HG02981 (cell line): ENCODE measurements around the gene ADAMTS6.

ENCODE experiments used
- ATAC-seq: cut with Tn5 transposase; IDR thresholded peaks from one replicate; pipeline ENCODE4 v1.9.1; 2021; ENCODE audit warnings: mild to moderate bottlenecking, moderate library complexity; ENCODE audit not compliant: unreplicated experiment

The ADAMTS6 gene

GRCh38 chr5:65475336-65475735, 6.4 kb downstream of the ADAMTS6 start:
- no peak for ATAC-seq

DNA sequence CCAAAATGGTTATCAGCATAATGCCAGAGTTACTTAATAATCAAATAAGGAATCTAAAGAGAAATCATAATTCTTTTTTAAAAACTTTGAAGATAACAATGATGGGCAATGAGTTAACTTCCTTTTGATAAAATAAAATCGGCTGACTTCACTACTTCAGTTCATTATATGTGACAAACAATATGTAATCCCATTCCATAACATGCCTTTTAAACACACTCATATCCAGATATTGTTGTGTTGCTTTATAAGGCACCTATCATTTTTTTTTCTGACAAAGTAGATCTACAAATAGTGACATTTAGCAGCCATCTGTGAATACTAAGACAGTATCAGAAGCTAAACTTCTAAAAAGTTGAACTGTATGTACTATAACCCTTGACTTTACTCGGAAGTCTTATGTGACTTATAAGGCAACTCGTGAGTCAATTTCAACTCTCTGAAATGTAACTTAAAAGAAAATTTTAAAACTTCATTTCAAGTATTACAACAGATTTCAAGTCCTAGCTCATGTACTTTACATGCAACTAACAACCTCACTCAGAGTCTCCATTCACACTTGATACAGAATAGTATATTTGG, 7.5 kb downstream of the ADAMTS6 start:
- no peak for ATAC-seq

- ATAC-seq = no peak
Measured at GRCh38 chr5:65468633-65469032, 13.1 kb downstream of the ADAMTS6 start.

- ATAC-seq = no peak
Measured at GRCh38 chr5:65462139-65462705, 19.5 kb downstream of the ADAMTS6 start.

GRCh38 chr5:65461490-65461889, 20.2 kb downstream of the ADAMTS6 start:
- ATAC-seq = no peak

GRCh38 chr5:65459995-65460394, 21.7 kb downstream of the ADAMTS6 start:
- ATAC-seq = no peak

- ATAC-seq = no peak
Measured at GRCh38 chr5:65455064-65455463, 26.7 kb downstream of the ADAMTS6 start.

GRCh38 chr5:65451436-65451835, 30.3 kb downstream of the ADAMTS6 start:
- ATAC-seq = no peak

- ATAC-seq = no peak
Measured at GRCh38 chr5:65446682-65447081, 35.0 kb downstream of the ADAMTS6 start.

GRCh38 chr5:65441800-65442199, 39.9 kb downstream of the ADAMTS6 start:
- ATAC-seq = no peak

GRCh38 chr5:65440456-65440855, 41.3 kb downstream of the ADAMTS6 start:
- no peak for ATAC-seq

GRCh38 chr5:65434122-65434521, 47.6 kb downstream of the ADAMTS6 start:
- no peak for ATAC-seq

- ATAC-seq = no peak
Measured at GRCh38 chr5:65426656-65427055, 55.1 kb downstream of the ADAMTS6 start.

DNA sequence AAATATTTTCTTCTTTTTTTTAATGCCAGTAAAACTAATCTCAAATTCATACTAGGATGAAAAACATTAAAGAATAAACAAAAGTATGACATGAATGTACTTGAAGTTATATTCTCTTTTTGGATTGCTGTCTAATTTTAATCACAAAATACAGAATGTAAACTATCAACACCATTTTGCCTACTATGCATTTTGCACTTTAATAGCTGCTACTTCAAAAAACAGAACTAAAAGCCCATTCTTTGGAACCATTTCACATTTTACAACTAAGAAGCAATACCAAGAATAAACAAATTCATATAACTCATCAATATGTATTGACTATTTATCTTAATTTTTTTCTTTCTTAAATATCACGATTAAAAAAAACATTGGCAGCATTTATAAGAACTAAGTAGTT, 58.1 kb downstream of the ADAMTS6 start:
- no peak for ATAC-seq

GRCh38 chr5:65418661-65419060, 63.1 kb downstream of the ADAMTS6 start:
- no peak for ATAC-seq

GRCh38 chr5:65413822-65414221, 67.9 kb downstream of the ADAMTS6 start:
- ATAC-seq = no peak

DNA sequence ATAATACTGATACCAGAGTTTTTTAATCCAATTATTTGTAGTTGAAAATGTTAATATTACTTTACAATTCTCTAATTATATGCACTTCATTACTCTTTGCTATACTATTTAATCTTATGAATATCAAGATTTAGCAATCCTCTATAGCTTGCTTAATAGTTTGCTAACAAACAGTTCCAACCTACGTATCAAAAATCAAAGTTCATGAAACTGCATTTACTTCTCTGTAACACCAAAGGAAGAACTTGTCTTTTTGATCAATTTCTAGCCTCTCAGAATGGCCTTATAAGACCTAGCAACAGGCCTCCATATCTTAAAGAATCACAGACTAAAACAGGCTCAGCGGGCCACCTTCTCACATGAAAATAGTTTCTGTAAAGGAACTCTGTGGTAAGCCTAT, 68.9 kb downstream of the ADAMTS6 start:
- no peak for ATAC-seq

DNA sequence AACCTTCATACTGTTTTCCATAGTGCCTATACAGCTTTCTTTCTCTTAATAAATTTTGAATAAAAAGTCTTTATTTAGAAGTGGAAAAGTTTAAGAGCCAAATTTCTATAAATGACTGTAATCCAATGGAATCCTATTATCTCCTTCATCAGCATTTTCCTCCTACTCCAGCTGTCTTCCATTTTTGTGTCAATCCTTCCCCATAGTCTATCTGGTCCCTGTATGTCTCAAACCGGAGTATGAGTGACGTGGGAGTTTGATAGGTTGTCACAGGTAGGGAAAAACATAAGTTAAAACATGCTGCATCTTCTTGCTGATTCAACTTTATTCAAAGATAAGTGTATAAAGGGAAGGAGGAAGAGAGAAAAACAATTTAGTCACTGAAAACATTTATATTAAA, 70.4 kb downstream of the ADAMTS6 start:
- ATAC-seq = no peak

DNA sequence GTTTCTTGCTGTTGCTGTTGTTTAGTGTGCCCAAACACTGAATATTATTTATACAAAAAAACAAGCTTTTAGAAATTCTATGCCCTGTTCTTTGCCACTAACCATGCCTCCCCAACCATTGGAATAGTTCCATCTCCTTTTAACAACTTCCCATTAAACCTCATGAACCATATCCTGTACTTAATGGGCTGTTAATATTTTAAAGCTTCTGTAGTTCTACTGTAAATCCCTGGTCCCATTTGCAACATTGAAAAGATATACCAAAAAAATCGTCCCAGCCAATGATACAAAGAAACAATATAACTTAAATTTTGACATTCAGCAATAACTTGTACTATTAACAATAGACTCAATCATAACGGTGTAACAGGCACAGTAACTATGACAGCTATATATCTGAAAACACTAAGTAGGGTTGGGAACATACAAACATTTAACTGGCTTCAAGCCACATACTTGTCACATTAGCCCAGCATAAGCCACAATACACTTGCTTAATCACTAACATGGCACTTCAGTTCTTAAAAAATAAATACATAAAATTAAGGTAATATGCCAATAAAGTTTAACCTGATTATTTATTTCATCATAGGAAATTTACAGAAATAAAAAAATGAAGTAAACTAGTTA, 86.1 kb downstream of the ADAMTS6 start:
- no peak for ATAC-seq

DNA sequence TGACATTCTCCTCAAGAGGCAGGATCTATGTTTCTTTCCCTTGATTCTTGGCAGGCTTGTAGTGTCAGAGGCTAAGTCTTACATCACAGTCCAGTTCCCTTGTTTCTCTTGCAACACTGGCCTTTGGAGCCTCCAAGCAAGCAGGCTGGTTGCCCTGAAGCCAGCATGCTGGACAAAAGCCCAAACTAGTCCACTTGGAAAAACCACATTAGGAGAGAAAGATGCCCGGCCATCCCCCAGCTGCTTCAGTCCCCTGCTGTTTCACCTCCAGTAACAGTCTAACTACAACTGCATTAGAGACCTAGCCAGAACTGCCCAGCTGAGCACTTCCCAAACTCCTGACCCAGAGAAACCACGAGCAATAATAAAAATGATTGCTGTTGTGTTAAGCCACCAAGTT, 87.6 kb downstream of the ADAMTS6 start:
- ATAC-seq = no peak

GRCh38 chr5:65391591-65391990, 90.1 kb downstream of the ADAMTS6 start:
- no peak for ATAC-seq

GRCh38 chr5:65390208-65390607, 91.5 kb downstream of the ADAMTS6 start:
- no peak for ATAC-seq

DNA sequence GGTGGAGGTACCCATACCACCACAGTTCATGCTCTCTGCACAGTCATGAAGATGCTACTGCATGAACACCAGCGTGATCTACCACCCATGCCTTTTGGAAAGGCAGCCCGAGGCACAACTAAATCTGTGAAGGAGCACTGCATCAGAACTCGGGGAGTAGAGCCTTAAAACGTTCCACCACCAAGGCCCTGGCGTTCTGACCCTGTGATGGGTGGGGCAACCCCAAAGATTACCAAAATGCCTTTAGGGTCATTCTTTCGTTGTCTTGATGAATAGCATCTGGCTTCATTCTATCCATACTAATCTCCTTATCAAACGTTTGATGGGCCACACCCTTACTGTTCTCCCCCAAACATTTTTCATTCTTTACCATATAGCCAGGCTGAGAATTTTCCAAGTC, 97.9 kb downstream of the ADAMTS6 start:
- no peak for ATAC-seq
